NK-92 (cell line): ENCODE results near the gene GPX1.
"Not testable (repeated sequence)": the region's sequence is repeated elsewhere in the genome, so short reads cannot be mapped to it uniquely, and the experiment has no call there.

Experiments
- DNase-seq: peaks from one replicate; lab custom pipeline; 2025; ENCODE audit not compliant: unreplicated experiment; lab: John Stamatoyannopoulos, UW

Gene GPX1

GRCh38 chr3:49358217-49358883, at the start of gene GPX1:
Gene GPX1, minus strand, starts transcription at chr3:49358353. Its CDS starts 75 bp downstream, at chr3:49358278.
- DNase-seq, result no peak

- no peak for DNase-seq
Measured at GRCh38 chr3:49406571-49407565, 48.7 kb upstream of the GPX1 start.

GRCh38 chr3:49405570-49405969, 47.4 kb upstream of the GPX1 start:
- DNase-seq, result not testable (repeated sequence)

- no peak for DNase-seq
Measured at GRCh38 chr3:49403891-49404290, 45.7 kb upstream of the GPX1 start.

- no peak for DNase-seq
Measured at GRCh38 chr3:49401766-49402165, 43.6 kb upstream of the GPX1 start.

GRCh38 chr3:49399461-49399860, 41.3 kb upstream of the GPX1 start:
- no peak for DNase-seq

- no peak for DNase-seq
Measured at GRCh38 chr3:49397470-49397869, 39.3 kb upstream of the GPX1 start.

- DNase-seq, result not testable (repeated sequence)
Measured at GRCh38 chr3:49391310-49391709, 33.2 kb upstream of the GPX1 start.

GRCh38 chr3:49389297-49389696, 31.1 kb upstream of the GPX1 start:
- DNase-seq, result no peak

- no peak for DNase-seq
Measured at GRCh38 chr3:49388289-49388820, 30.2 kb upstream of the GPX1 start.

- DNase-seq, result no peak
Measured at GRCh38 chr3:49387721-49388120, 29.6 kb upstream of the GPX1 start.

- no peak for DNase-seq
Measured at GRCh38 chr3:49386056-49386756, 28.1 kb upstream of the GPX1 start.

- DNase-seq, result no peak
Measured at GRCh38 chr3:49385617-49386016, 27.5 kb upstream of the GPX1 start.

- no peak for DNase-seq
Measured at GRCh38 chr3:49383387-49383786, 25.2 kb upstream of the GPX1 start.

- no peak for DNase-seq
Measured at GRCh38 chr3:49378249-49378895, 20.2 kb upstream of the GPX1 start.

GRCh38 chr3:49377483-49377882, 19.3 kb upstream of the GPX1 start:
- no peak for DNase-seq

- DNase-seq, result no peak
Measured at GRCh38 chr3:49371946-49372345, 13.8 kb upstream of the GPX1 start.

- no peak for DNase-seq
Measured at GRCh38 chr3:49370585-49371290, 12.6 kb upstream of the GPX1 start.

- DNase-seq, result no peak
Measured at GRCh38 chr3:49362561-49362960, 4.4 kb upstream of the GPX1 start.

GRCh38 chr3:49359623-49360022, 1.5 kb upstream of the GPX1 start:
- no peak for DNase-seq
